ENCODE measurements around the gene FUS.

DNA sequence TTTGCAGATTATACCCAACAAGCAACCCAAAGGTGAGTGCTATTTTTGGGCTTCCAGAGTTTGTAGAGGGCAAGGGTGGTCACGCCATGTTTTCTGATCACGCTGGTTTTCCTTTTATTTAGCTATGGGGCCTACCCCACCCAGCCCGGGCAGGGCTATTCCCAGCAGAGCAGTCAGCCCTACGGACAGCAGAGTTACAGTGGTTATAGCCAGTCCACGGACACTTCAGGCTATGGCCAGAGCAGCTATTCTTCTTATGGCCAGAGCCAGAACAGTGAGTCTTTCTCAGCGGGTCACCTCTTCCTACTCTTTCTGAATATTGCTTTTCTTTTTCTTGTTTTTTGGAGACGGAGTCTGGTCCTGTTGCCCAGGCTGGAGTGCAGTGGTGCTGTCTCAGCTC is 2.5 kb downstream of the FUS start:
- TF ChIP-seq POLR2A (IDR thresholded peaks at IDR 0.05) (no peak), POLR2AphosphoS5 (IDR thresholded peaks at IDR 0.05) (no peak)
- TF ChIP-seq, protein P1, sequence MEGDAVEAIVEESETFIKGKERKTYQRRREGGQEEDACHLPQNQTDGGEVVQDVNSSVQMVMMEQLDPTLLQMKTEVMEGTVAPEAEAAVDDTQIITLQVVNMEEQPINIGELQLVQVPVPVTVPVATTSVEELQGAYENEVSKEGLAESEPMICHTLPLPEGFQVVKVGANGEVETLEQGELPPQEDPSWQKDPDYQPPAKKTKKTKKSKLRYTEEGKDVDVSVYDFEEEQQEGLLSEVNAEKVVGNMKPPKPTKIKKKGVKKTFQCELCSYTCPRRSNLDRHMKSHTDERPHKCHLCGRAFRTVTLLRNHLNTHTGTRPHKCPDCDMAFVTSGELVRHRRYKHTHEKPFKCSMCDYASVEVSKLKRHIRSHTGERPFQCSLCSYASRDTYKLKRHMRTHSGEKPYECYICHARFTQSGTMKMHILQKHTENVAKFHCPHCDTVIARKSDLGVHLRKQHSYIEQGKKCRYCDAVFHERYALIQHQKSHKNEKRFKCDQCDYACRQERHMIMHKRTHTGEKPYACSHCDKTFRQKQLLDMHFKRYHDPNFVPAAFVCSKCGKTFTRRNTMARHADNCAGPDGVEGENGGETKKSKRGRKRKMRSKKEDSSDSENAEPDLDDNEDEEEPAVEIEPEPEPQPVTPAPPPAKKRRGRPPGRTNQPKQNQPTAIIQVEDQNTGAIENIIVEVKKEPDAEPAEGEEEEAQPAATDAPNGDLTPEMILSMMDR (IDR thresholded peaks at IDR 0.05): no peak

Data from gastroesophageal sphincter (tissue), 3 donors.